CD4-positive, alpha-beta T cell treated with Interferon alpha-2 for 1 hour (primary cell): ENCODE measurements around the gene FOSL1.

Experiments used
- DNase-seq, 2 donors: peaks; one replicate each; pipeline ENCODE4 v3.0.0-alpha.2; 2020 to 2022

The FOSL1 gene

GRCh38 chr11:65900125-65900898 is at the start of gene FOSL1:
TSS of gene FOSL1 (minus strand) at chr11:65900388. CDS start at chr11:65900339, 49 bp downstream.
- DNase-seq, result peak; percentile 96 to 97

GRCh38 chr11:65947603-65948125 is 47.5 kb upstream of the FOSL1 start:
- DNase-seq, result no peak

- no peak for DNase-seq
Observed at GRCh38 chr11:65947133-65947532, 46.9 kb upstream of the FOSL1 start.

GRCh38 chr11:65946655-65947054 is 46.5 kb upstream of the FOSL1 start:
- no peak for DNase-seq

- no peak for DNase-seq
Observed at GRCh38 chr11:65945941-65946558, 45.9 kb upstream of the FOSL1 start.

- DNase-seq, result no peak
Observed at GRCh38 chr11:65945430-65945911, 45.3 kb upstream of the FOSL1 start, which contains the start of gene TSGA10IP. TSS of gene TSGA10IP (plus strand) at chr11:65945480. CDS start at chr11:65945676, 196 bp downstream.

- no peak for DNase-seq
Observed at GRCh38 chr11:65944767-65945166, 44.6 kb upstream of the FOSL1 start.

GRCh38 chr11:65944191-65944590 is 44.0 kb upstream of the FOSL1 start:
- DNase-seq, result no peak

- no peak for DNase-seq
Observed at GRCh38 chr11:65942531-65942930, 42.3 kb upstream of the FOSL1 start.

- DNase-seq, result no peak
Observed at GRCh38 chr11:65941720-65942310, 41.6 kb upstream of the FOSL1 start.

GRCh38 chr11:65937766-65938165 is 37.6 kb upstream of the FOSL1 start:
- DNase-seq, result no peak

- no peak for DNase-seq
Observed at GRCh38 chr11:65934014-65934413, 33.8 kb upstream of the FOSL1 start.

- DNase-seq, result peak in 1 of 2 donors; percentile 25
Observed at GRCh38 chr11:65932558-65932919, 32.4 kb upstream of the FOSL1 start.

GRCh38 chr11:65931773-65932557 is 31.8 kb upstream of the FOSL1 start:
- no peak for DNase-seq

- peak in 1 of 2 donors; percentile 28 for DNase-seq
Observed at GRCh38 chr11:65928667-65929066, 28.5 kb upstream of the FOSL1 start.

GRCh38 chr11:65927904-65928397 is 27.8 kb upstream of the FOSL1 start:
- DNase-seq, result peak; percentile 92 to 94

GRCh38 chr11:65925397-65925796 is 25.2 kb upstream of the FOSL1 start:
- DNase-seq, result no peak

- DNase-seq, result no peak
Observed at GRCh38 chr11:65922565-65922964, 22.4 kb upstream of the FOSL1 start.

GRCh38 chr11:65921876-65922275 is 21.7 kb upstream of the FOSL1 start:
- no peak for DNase-seq

- no peak for DNase-seq
Observed at GRCh38 chr11:65921033-65921555, 20.9 kb upstream of the FOSL1 start.

- no peak for DNase-seq
Observed at GRCh38 chr11:65920372-65920802, 20.2 kb upstream of the FOSL1 start.
